Lower leg skin (tissue), 3 donors: Measurements from ENCODE around the gene STOM.

Experiments used
- CTCF ChIP-seq, 3 donors: fragments of 450-650 bp; IDR thresholded peaks; one replicate each; pipeline ENCODE4 v1.5.1; 2016; ENCODE audit warnings: antibody characterized with exemption in 3 of 3, mild to moderate bottlenecking in 3 of 3, moderate library complexity in 2 of 3
- POLR2A ChIP-seq, 2 donors: fragments of 450-650 bp; IDR thresholded peaks; one replicate each; pipeline ENCODE4 v1.6.1; 2016 to 2017; ENCODE audit warnings: antibody characterized with exemption in 2 of 2, mild to moderate bottlenecking in 1 of 2, moderate library complexity in 1 of 2

GRCh38 chr9:121399126-121399882 is 29.3 kb upstream of the STOM start:
- TF ChIP-seq CTCF (IDR thresholded peaks at IDR 0.05) (no peak), POLR2A (IDR thresholded peaks at IDR 0.05) (no peak)
